GM21390 (cell line): ENCODE data around the gene DISC1.
"Not testable (repeated sequence)": the region's sequence is repeated elsewhere in the genome, so short reads cannot be mapped to it uniquely, and the experiment has no call there.

Experiments used
- ATAC-seq: cut with Tn5 transposase; IDR thresholded peaks from one replicate; pipeline ENCODE4 v1.9.1; 2021; ENCODE audit not compliant: unreplicated experiment

Gene DISC1

DNA sequence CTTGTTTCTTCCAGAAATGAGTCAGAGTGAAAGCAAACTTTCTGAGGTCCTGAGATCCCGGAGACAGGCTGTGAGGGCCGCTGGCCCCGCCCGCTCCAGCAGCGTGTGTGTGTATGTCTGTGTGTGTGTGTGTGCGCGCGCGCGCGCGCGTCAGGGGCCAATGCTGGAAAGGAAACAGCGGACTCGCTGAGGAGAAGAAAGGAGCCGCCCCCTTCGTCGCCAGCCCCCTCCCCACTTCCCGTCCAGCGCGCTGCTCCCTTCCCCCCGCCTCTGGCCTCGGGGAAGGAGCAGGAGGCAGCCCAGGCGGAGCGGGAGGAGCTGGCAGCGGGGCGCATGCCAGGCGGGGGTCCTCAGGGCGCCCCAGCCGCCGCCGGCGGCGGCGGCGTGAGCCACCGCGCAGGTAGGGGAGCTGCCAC, at the start of gene DISC1:
TSS of gene DISC1 (plus strand) at position 256 of the 416 bp plus-strand sequence. CDS start at position 334, 78 bp downstream.
- peak; percentile 75 for ATAC-seq

DNA sequence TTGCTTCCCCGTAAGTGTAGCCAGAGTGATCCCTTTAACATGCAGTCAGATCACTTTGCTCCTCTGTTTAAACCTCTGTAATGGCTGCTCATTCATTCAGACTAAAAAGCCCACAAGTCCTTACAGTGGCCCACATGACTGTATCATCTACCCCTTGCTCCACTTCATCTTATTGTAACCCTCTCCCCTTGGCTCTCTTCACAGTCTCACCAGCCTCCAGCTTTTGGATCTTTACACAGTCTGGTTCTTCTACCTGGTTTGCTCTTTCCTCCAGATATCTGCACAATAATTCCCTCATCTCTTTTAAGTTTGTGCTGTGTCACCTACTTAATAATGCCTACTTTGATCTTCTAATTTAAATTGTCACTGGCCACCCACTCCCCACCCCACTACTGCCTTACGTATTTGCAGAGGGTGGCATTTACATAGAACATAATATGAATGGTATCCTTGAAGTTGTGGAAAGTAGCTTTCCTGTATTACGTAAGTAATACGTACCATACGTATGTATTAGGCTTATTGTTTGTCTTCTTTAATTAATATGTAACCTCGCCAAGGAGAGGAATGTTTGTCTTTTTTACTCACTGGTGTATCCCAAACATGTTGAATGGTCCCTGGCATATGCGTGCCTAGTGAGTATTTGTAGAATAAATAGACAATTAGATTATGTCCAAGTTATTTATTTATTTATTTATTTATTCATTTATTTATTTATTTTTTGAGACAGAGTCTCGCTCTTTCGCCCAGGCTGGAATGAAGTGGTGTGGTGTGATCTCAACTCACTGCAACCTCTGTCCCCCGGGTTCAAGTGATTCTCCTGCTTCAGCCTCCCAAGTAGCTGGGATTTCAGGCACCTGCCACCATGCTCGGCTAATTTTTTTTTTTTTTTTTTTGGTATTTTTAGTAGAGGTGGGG, 49.5 kb upstream of the DISC1 start:
- ATAC-seq, result no peak

DNA sequence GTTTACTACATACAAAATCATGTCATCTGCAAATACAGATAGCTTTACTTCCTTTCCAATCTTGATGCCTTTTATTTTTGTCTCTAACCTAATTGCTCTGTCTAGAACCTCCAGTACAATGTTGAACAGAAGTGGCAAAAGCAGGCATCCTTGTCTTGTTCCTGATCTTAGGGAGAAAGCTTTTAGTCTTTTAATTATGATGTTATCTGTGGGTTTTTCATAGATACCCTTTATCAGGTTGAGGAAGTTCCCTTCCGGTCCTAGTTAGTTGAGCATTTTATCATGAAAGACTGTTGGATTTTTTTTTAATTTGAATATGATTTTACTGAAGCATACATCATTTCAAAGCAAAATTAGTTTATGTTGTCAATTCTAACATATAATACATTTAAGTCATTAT, 45.7 kb upstream of the DISC1 start:
- no peak for ATAC-seq

DNA sequence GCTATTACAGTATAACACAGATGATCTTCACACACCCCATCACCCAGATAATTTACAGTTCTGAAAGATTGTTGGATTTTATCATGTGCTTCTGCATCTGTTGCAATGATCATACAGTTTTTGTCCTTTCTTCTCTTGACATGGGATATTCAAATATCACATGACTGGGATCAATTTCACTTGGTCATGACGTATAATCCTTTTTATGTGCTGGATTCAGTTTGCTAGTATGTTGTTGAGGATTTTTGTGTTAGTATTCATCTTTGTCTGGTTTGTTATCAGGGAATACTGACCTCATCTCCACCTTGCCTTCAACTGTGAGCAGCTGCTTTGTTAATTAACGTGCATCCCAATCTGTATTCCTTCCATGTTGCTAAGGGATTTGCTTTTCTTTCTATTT, 44.7 kb upstream of the DISC1 start:
- no peak for ATAC-seq

DNA sequence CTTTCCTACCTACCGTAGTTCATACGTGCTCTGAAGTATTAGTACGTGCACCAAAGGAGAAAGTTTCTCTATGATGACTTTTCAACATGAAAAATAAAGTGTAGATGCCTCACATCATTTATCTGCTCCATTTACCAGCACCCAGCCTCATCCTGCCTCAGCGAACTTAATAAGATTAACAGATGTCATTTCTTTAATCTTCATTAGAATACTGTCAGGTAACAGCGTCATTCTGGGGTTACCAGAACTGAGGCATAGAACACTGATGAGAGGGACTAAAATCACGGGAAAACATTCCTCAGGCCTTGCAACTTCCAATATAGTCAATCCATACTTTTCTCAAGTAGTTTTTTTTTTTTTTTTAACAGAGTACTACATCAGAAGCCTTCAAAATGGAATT, 43.2 kb upstream of the DISC1 start:
- ATAC-seq, result no peak

DNA sequence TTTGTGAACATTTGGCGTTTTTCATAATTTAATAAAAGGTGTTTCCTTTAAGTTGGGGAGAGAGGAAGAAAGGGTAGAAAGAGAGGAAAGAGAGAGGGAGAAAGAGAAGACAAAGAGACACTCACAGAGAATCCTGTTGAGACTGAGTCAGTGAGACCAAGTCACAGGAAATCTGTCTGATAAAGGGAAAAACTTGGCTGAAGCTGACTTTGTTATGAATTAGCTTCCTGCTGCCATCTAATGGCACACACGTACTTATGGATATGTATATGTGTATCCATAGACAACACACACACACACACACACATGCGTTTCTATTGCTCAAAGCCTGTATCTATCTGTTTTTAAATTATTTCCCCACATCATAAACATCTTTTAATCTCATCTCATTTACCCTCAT, 42.5 kb upstream of the DISC1 start:
- ATAC-seq, result no peak

DNA sequence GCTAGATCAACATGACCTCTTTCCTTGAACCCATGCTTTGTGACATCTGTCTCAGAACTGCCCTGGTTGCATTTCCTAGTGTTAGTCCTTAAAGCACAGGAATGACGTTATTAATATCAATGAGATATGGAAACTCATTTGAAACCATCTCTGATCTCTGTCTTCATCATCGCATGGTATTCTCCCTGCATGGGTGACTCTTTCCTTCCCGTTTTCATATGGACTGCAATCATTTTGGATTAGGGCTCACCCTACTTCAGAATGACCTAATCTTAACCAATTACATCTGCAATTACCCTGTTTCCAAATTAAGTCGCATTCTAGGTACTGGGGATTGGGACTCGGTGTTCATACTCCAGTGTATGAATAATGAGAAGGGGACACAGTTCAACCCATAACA, 41.7 kb upstream of the DISC1 start:
- ATAC-seq, result no peak

DNA sequence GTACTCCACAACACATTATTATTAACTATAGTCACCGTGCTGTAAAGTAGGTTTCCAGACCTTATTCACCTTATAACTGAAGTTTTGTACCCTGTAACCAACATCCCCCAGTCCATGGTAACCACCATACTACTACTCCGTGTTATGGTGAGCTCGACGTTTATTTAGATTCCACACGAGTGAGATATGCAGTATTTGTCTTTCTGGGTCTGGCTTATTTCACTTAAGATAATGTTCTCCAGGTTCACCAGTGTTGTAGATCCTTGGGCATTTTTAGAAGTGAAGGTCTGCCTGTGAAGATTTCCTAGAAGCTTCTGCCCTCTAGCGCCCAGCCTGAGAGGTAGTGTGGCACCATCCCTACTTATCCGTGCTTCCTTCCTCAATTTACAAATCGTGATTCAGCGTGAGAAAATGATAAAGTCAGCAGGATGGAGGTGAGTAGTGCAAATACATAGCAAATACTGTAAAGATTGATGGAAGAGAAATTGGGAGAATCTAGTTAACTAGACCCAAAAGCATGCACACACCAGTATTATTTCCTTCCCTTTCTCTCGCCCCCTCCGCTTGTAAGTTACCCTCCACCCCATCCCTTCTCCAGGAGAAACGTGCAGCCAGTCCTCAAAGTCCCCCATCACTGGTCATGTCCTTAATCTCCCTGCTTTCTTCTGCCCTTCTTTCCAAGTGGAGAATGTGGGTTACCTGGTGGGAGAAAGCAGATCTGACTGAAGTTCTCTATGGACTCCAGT, 36.0 kb upstream of the DISC1 start:
- ATAC-seq, result peak; percentile 71

DNA sequence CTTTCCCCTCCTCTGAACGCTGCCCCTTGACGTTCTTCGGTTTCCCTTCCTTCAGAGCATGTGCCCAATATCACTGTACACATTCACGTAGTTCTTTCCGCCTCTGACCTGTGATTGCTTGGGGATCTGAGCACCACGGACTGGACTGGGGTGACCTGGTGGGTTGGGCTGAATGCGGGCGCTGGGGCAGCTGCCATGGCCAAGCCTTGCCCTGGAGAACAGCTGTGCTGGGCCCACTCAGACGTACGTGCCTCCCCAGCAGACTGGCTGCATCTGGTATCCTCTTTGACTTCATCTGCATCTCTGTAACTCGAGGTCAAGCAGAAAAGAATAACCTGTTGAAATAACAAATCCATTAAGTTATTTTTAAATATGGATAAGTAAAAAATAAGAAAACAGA, 35.1 kb upstream of the DISC1 start:
- ATAC-seq, result no peak

DNA sequence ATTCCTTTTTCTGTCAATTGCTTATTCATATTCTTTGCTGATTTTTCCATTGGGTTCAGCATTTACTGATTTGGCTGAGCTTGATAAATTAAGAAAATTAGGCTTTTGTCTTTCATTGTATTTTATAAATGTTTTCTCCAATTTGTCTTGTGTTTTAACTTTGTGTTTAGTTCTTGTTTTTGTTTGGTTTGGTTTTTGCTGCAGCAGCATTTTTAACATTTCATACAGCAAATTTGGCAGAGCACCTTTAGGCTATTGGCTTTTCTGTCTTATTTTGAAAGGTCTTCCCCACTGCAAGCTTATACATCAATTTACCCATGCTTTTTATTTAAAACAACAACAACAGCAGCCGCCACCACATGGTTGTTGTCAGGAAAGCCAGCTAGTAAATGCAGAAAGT, 33.8 kb upstream of the DISC1 start:
- ATAC-seq, result no peak

DNA sequence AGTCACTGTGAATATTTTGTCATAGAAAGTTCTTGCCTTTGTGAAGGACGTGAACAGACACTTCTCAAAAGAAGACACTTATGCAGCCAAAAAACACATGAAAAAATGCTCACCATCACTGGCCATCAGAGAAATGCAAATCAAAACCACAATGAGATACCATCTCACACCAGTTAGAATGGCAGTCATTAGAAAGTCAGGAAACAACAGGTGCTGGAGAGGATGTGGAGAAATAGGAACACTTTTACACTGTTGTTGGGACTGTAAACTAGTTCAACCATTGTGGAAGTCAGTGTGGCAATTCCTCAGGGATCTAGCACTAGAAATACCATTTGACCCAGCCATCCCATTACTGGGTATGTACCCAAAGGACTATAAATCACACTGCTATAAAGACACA, 33.3 kb upstream of the DISC1 start:
- not testable (repeated sequence) for ATAC-seq

DNA sequence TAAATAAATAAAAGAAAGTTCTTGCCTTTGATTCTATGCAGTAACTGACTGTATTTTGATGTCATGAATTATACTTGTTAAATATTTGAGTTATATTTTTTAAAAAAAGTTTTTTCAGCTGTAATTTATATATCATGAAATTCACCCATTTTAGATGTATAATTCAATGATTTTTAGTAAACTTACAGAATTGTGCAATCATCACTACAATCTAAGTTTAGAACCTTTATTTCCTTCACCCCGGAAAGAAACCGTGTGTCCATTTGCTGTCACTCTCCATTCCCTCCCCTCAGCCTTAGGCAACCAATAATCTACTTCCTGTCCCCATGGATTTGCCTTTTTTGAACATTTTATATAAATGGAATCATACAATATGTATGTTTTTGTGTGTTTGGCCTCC, 32.5 kb upstream of the DISC1 start:
- no peak for ATAC-seq

DNA sequence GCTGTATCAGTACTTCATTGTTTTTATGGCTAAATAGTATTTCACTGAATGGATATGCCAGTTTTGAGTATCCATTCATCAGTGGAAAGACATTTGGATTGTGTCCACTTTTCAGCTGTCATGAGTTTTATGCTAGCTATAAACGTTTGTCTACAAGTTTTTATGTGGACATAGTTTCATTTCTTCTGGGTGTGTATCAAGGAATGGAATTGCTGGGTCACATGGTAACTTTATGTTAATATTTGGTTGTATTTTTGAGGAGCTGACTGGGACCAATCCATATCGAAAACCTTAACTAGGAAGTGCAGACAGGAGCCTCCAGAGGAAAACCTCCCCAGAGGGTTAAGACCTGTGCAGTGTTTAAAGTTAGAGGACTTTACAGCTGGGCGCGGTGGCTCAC, 31.8 kb upstream of the DISC1 start:
- no peak for ATAC-seq

DNA sequence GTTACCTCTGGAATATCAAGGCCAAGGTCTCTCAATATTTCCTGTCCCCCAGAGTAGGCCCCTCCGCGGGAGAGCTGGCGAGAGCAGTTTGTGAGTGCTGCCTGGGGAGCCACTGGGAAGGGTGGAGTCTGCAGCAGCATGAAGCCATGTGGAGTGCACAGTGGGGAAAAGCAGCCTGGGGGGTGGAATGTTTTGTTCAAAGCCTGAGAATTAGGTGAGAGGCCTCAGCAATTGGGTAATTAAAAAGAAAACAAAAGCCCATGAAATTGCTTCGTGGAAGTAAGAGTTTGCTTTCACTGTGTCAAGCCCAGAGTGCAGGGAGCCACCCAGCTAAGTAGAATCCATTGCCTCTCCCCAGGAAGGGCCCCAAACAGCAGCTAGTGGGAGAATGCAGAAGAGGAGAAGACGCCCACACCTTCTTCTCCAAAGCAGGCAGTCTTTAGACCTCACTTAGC, 30.2 kb upstream of the DISC1 start:
- no peak for ATAC-seq

DNA sequence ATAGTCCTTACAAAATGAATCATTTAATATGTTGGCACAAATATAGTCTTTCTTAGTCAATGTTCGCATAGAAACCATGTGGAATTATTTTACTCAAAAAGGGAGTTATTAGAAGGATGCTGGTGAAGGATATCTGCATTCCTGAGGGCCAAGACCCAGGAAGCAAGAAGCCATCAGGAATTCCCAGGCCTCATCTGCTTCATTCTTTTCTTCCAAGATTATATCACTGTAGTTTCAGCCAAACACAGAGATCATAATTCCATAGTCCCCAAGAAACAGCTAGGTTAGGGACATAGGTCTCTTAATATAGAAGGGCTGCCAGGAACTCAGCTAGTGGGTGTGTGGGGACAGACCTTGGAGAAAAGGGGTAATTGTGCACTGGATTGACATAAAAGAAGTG, 28.6 kb upstream of the DISC1 start:
- ATAC-seq, result no peak

DNA sequence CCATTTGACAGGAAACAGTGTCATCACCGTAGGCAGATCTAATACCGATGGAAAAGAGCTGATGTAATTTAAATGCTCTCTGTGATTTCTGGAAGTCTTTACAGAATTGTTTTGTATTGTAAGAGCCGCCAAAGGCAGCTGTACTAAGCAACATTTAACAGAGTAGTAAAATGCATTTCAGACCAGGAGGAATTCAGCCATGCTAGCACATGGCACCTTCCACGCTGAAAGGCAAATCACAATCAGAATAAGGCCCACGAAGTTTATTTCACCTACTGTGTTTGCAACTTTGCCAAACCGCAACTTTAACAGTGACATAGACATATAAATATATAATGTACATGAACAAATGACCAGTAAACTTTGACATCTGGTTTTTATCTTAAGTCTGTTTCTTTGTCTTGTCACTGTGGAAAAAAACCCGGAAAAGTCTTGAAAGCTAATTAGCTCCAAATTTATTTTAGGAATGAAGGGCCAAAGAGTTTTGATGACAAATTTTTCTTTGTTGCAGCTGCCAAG, 26.1 kb upstream of the DISC1 start:
- no peak for ATAC-seq

DNA sequence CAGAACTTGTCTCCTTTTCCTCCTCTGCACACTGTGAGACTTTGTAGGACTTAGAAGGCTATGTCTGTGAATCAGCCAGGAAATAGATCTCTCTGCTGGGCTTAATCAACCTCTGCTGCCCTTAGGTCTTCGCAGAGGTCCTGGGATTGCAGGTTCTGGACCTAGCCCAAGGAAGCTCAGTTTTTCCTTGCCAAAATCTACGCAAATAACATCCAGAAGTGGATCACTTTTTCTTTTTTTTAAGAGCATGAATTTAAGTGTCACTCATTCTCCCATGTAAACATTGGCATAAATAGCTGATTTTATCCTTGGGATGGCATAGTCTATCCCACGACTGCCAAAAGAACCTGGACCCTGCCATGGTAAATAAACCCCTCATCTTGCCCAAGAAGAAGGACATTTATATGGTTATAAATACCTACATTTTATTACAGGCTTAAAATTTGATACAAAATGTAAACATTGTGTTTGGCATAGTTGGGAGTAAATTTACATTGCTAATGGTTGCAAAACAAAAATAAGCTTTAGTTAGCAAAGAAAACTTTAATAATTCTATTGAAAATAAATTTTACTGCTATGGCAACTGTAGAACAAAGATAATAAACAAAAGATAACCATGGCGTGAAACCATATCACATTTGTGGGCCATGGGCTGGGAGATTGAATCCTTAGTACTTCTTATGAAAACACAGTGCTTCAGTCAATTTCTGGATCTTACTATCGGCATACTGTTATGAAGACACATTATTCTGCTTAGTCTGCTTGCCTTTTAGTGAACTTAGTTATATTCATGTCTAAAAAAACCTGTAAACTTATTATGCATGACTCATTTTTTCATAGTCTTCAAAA, 24.5 kb upstream of the DISC1 start:
- no peak for ATAC-seq

DNA sequence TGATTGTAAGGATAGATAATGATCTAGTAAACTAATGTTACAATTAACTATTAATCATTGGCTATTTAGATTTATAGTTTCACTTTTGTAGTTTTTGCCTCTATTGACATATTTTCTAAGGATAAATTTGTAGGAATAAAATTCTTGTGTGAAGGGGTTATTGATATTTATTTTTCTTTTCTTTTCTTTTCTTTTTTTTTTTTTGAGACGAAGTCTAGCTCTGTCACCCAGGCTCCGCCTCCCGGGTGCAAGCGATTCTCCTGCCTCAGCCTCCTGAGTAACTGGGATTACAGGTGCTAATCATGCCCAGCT, 24.0 kb upstream of the DISC1 start:
- no peak for ATAC-seq

DNA sequence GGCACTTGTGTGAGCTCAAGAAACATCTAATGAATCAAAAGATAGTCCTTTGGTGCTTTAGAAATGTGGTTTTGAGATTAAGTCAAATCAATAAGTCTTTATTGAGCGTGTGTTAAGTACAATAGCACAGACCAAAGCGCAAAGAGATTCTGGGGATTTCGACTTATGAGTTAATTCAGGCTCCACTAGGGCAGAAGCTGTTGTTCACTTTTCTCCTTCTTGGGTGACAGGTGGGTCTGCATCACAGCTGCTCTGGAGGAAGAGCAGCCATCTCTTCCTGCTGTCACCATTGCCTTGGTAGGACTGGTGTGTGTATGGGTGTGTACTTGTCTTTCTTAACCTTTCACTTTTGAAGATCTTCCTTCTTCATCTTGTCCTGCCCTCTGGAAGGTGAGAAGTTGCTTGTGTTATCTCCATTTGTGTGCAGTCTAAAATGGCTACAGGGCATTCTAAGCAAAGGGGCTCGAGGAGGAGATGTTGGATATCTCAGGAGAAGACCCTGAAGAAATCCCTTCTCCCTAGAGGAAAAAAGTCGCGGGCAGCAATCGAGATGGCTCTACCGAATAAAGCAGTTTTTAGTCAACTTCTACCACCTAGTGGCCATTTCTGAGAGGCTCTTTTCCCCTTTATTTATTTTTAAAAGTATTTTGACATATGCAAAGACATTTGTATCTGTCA, 22.9 kb upstream of the DISC1 start:
- ATAC-seq, result peak; percentile 70

DNA sequence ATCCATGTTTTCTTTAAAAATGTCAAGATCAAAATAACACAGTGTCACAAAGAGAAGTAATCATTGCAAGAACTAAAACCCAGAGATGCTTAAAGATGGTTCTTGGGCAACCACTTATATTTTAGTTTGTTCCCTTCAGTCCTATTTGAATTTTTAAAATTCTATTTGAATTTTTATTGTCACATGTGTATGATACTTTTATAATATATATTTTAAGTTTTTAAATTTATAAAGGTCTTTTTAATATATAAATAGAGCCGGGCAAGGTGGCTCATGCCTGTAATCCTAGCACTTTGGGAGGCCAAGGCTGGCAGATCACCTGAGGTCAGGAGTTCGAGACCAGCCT, 22.3 kb upstream of the DISC1 start:
- no peak for ATAC-seq
